HUES6 (cell line): Measurements from ENCODE around the gene NGRN.
"Not testable (repeated sequence)": the region's sequence is repeated elsewhere in the genome, so short reads cannot be mapped to it uniquely, and the experiment has no call there.

Experiments used
- H3K27ac ChIP-seq: 2 replicates; pipeline ENCODE4 v1.7.0; 2013; ENCODE audit warnings: low read depth, mild to moderate bottlenecking, low read length, inconsistent platforms
- H3K27me3 ChIP-seq: 2 replicates; pipeline ENCODE4 v1.6.1; 2013; ENCODE audit warnings: low read length; ENCODE audit not compliant: control insufficient read depth, insufficient read depth
- H3K36me3 ChIP-seq: 2 replicates; pipeline ENCODE4 v1.6.1; 2013; ENCODE audit warnings: low read length; ENCODE audit not compliant: control insufficient read depth, insufficient read depth
- H3K4me1 ChIP-seq: 2 replicates; pipeline ENCODE4 v1.6.1; 2013; ENCODE audit warnings: low read length; ENCODE audit not compliant: control insufficient read depth, insufficient read depth
- H3K4me3 ChIP-seq: 2 replicates; pipeline ENCODE4 v1.5.1; 2013; ENCODE audit warnings: low read depth, low read length
- H3K9ac ChIP-seq: one replicate; pipeline ENCODE4 v1.6.1; 2013; ENCODE audit warnings: mild to moderate bottlenecking, low read length
- H3K9me3 ChIP-seq: 2 replicates; pipeline ENCODE4 v1.6.1; 2013; ENCODE audit warnings: low read depth, low read length; ENCODE audit not compliant: control insufficient read depth, insufficient read depth

The NGRN gene

GRCh38 chr15:90300988-90301706, 35.7 kb downstream of the NGRN start:
- no peak overlapping the region for H3K4me3 ChIP-seq
- H3K9me3 ChIP-seq, result no peaks in the 10 kb centered on the region
- H3K4me1 ChIP-seq, result peaks cover 7% of the 10 kb centered on the region
- no peak overlapping the region for H3K27ac ChIP-seq
- H3K27me3 ChIP-seq, result no peaks in the 10 kb centered on the region
- no peak overlapping the region for H3K9ac ChIP-seq
- H3K36me3 ChIP-seq, result no peaks in the 10 kb centered on the region

GRCh38 chr15:90301707-90302300, 36.3 kb downstream of the NGRN start:
- H3K9ac ChIP-seq, result no peak overlapping the region
- H3K9me3 ChIP-seq, result no peaks in the 10 kb centered on the region
- no peak overlapping the region for H3K4me3 ChIP-seq
- H3K27ac ChIP-seq, result no peak overlapping the region
- H3K36me3 ChIP-seq, result no peaks in the 10 kb centered on the region
- H3K4me1 ChIP-seq, result peaks cover 7% of the 10 kb centered on the region
- H3K27me3 ChIP-seq, result no peaks in the 10 kb centered on the region

GRCh38 chr15:90305355-90305754, 39.9 kb downstream of the NGRN start:
- not testable (repeated sequence) for H3K9ac ChIP-seq, H3K4me1 ChIP-seq

GRCh38 chr15:90305932-90306331, 40.5 kb downstream of the NGRN start:
- no peaks in the 10 kb centered on the region for H3K27me3 ChIP-seq
- H3K4me3 ChIP-seq, result no peak overlapping the region
- H3K9me3 ChIP-seq, result no peaks in the 10 kb centered on the region
- H3K36me3 ChIP-seq, result no peaks in the 10 kb centered on the region
- H3K27ac ChIP-seq, result no peak overlapping the region
- peaks cover 7% of the 10 kb centered on the region for H3K4me1 ChIP-seq
- no peak overlapping the region for H3K9ac ChIP-seq

More at GRCh38 chr15:90305355-90305754, 39.9 kb downstream of the NGRN start:
- not testable (repeated sequence) for H3K27ac ChIP-seq, H3K4me3 ChIP-seq, H3K9me3 ChIP-seq, H3K27me3 ChIP-seq, H3K36me3 ChIP-seq

GRCh38 chr15:90306560-90306959, 41.1 kb downstream of the NGRN start:
- H3K4me1 ChIP-seq, result 0 out of 2 replicates have a peak, but pooled peaks cover 2% of the 10 kb centered on the region
- H3K36me3 ChIP-seq, result no peaks in the 10 kb centered on the region
- no peaks in the 10 kb centered on the region for H3K27me3 ChIP-seq
- no peak overlapping the region for H3K27ac ChIP-seq
- H3K9me3 ChIP-seq, result no peaks in the 10 kb centered on the region
- H3K4me3 ChIP-seq, result no peak overlapping the region
- no peak overlapping the region for H3K9ac ChIP-seq

DNA sequence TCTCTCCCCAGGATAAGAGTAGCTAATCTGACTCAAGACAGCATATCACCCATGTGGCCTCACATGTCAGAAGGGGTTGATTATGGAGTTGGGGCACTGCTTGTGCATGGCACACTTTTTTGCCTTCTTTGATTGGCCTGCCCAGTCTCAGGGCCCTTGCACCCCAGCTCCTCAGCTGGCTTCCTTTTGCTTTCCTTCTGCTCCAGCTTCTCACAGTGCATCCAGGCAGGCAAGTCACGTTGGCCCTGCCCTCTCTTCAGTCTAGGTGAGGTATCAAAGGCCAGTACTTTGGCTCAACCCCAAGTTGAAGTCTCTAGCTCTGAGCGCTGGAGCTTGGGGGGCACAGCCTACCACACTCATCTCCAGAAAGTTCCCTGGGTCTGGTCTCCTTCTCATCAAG, 42.2 kb downstream of the NGRN start:
- Histone ChIP-seq H3K4me1 (0 out of 2 replicates have a peak, but pooled peaks cover 2% of the 10 kb centered on the region), H3K9ac (no peak overlapping the region), H3K4me3 (no peak overlapping the region), H3K27me3 (no peaks in the 10 kb centered on the region), H3K36me3 (no peaks in the 10 kb centered on the region), H3K27ac (no peak overlapping the region), H3K9me3 (no peaks in the 10 kb centered on the region)

GRCh38 chr15:90309020-90309419, 43.5 kb downstream of the NGRN start:
- Histone ChIP-seq H3K27me3 (no peaks in the 10 kb centered on the region), H3K4me3 (no peak overlapping the region), H3K36me3 (no peaks in the 10 kb centered on the region), H3K9ac (no peak overlapping the region), H3K9me3 (no peaks in the 10 kb centered on the region), H3K4me1 (0 out of 2 replicates have a peak, but pooled peaks cover 2% of the 10 kb centered on the region), H3K27ac (no peak overlapping the region)

- Histone ChIP-seq H3K27ac (no peak overlapping the region), H3K4me1 (peaks cover 4% of the 10 kb centered on the region; the same call in 1 of the 2 replicates), H3K9ac (no peak overlapping the region), H3K9me3 (no peaks in the 10 kb centered on the region), H3K4me3 (no peak overlapping the region), H3K36me3 (no peaks in the 10 kb centered on the region), H3K27me3 (no peaks in the 10 kb centered on the region)
Measured at GRCh38 chr15:90315278-90315982, 50.0 kb downstream of the NGRN start.

DNA sequence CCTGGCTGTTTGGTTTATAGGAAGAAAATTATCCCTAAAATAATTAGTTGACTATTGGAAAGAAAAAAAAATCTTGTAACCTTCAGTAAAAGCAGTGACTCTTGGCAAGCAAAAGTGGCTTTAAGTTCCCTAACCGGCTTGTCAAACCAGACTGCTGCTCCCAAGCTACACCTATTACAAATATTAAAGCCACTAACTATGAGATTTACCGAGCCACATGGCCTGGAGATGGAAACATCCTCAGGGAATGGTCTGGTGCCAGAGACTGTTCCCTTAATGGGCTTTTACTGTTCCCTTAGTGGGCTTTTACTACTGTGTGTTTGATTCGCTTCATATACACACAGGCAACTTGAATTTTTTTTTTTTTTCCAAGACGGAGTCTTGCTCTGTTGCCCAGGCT, 50.7 kb downstream of the NGRN start:
- H3K36me3 ChIP-seq, result no peaks in the 10 kb centered on the region
- no peak overlapping the region for H3K4me3 ChIP-seq
- H3K9me3 ChIP-seq, result no peaks in the 10 kb centered on the region
- no peak overlapping the region for H3K9ac ChIP-seq
- peaks cover 4% of the 10 kb centered on the region; the same call in 1 of the 2 replicates for H3K4me1 ChIP-seq
- no peak overlapping the region for H3K27ac ChIP-seq
- H3K27me3 ChIP-seq, result no peaks in the 10 kb centered on the region

DNA sequence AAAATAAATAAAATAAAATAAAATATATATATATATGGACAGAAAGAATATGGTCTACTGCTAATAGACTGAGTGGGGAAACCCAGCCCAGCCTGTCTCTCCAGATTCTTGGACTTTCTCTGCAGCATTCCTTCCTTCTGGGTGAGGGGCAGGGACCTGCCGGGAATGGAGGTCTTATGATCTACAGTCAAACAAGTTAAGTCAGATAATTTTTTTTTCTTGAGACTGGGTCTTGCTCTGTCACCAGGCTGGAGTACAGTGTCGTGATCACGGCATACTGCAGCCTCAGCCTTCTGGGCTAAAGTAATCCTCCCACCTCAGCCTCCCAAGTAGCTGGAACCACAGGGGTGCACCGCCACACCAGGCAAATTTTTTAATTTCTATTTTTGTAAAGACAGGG, 53.1 kb downstream of the NGRN start:
- Histone ChIP-seq H3K27ac (no peak overlapping the region), H3K4me1 (peaks cover 7% of the 10 kb centered on the region), H3K27me3 (no peaks in the 10 kb centered on the region), H3K9ac (no peak overlapping the region), H3K4me3 (no peak overlapping the region), H3K9me3 (no peaks in the 10 kb centered on the region), H3K36me3 (no peaks in the 10 kb centered on the region)
